H1 (cell line): Measurements from ENCODE around the gene GABPB1. TPM values are rescaled to one million over a fixed set of nuclear protein-coding genes. Genes with fewer than 3 reads are reported as not detected.

Experiments
- CTCF ChIA-PET: fragments of 300-600 bp; sonication (Branson Sonifier 250); formaldehyde crosslinking; loops from one replicate; lab custom pipeline; 2021; ENCODE audit not compliant: partially characterized antibody; lab: Charles Lee
- POLR2A ChIA-PET: fragments of 300-600 bp; sonication (Branson Sonifier 250); formaldehyde crosslinking; loops from one replicate; lab custom pipeline; 2021; ENCODE audit warnings: inconsistent platforms; ENCODE audit not compliant: partially characterized antibody; lab: Charles Lee
- DNase-seq, 2 experiments: peaks; one replicate each; pipeline versions ENCODE4 v3.0.0 to v3.0.0-alpha.2; 2010 to 2022; ENCODE audit warnings: low spot score in 2 of 2, low read depth in 1 of 2, mixed read lengths in 1 of 2
- FAIRE-seq: peaks from 2 replicates; lab custom pipeline; 2011; peaks lifted over from hg19 to GRCh38; lab: Jason Lieb, UNC
- H2AFZ ChIP-seq: 2 replicates; pipeline ENCODE4 v1.8.1; 2012; ENCODE audit warnings: low read length, inconsistent platforms
- H2AK5ac ChIP-seq: 2 replicates; pipeline ENCODE4 v1.6.1; 2013; ENCODE audit warnings: low read depth, low read length
- H2BK120ac ChIP-seq: replicated peaks from 2 replicates; pipeline ENCODE3; 2013; ENCODE audit warnings: low read depth, low read length, inconsistent platforms
- H2BK12ac ChIP-seq: 2 replicates; pipeline ENCODE4 v1.6.1; 2013; ENCODE audit warnings: low read depth, low read length
- H2BK15ac ChIP-seq: 2 replicates; pipeline ENCODE4 v1.6.1; 2013; ENCODE audit warnings: low read length
- H2BK20ac ChIP-seq: 2 replicates; pipeline ENCODE4 v1.6.1; 2013; ENCODE audit warnings: low read length
- H2BK5ac ChIP-seq: 2 replicates; pipeline ENCODE4 v1.6.1; 2013; ENCODE audit warnings: low read depth, low read length
- H3K14ac ChIP-seq: 2 replicates; pipeline ENCODE4 v1.6.1; 2013; ENCODE audit warnings: inconsistent platforms; ENCODE audit not compliant: insufficient read length
- H3K18ac ChIP-seq: 2 replicates; pipeline ENCODE4 v1.6.1; 2013; ENCODE audit warnings: low read length; ENCODE audit errors: extremely low read depth
- H3K23ac ChIP-seq: 2 replicates; pipeline ENCODE4 v1.6.1; 2013; ENCODE audit warnings: inconsistent platforms; ENCODE audit not compliant: insufficient read length
- H3K23me2 ChIP-seq: 2 replicates; pipeline ENCODE4 v1.6.1; 2013; ENCODE audit warnings: low read depth, low read length
- H3K27ac ChIP-seq: 2 replicates; pipeline ENCODE4 v1.6.1; 2011; ENCODE audit warnings: low read depth, low read length, inconsistent platforms
- H3K27me3 ChIP-seq, 4 experiments: replicated peaks in 1 of 4; 1 replicate in 1 of 4; 2 replicates in 3 of 4; pipeline versions ENCODE4 v1.6.1 to v1.8.1; 2011 to 2013; ENCODE audit warnings: low read length in 3 of 4, mild to moderate bottlenecking in 3 of 4, inconsistent platforms in 2 of 4, mixed read lengths in 2 of 4, moderate library complexity in 1 of 4; ENCODE audit not compliant: control insufficient read depth in 3 of 4, insufficient read depth in 3 of 4; ENCODE audit errors: extremely low read depth in 1 of 4
- H3K36me3 ChIP-seq, 4 experiments: 2 replicates each; pipeline versions ENCODE4 v1.6.1 to v1.8.1; 2011 to 2013; ENCODE audit warnings: mild to moderate bottlenecking in 4 of 4, low read length in 3 of 4, moderate library complexity in 2 of 4, control low read depth in 1 of 4, inconsistent platforms in 1 of 4; ENCODE audit not compliant: insufficient read depth in 4 of 4, control insufficient read depth in 2 of 4
- H3K4ac ChIP-seq: replicated peaks from 2 replicates; pipeline ENCODE3; 2013; ENCODE audit warnings: low read length, low read depth, mixed read lengths, inconsistent platforms; ENCODE audit not compliant: insufficient read length
- H3K4me1 ChIP-seq, 4 experiments: replicated peaks in 1 of 4; 1 replicate in 1 of 4; 2 replicates in 3 of 4; pipeline versions ENCODE4 v1.6.1 to v1.8.1; 2011 to 2013; ENCODE audit warnings: low read length in 3 of 4, inconsistent platforms in 2 of 4, mixed read lengths in 1 of 4; ENCODE audit not compliant: insufficient read depth in 4 of 4, control insufficient read depth in 3 of 4
- H3K4me2 ChIP-seq, 2 experiments: 2 replicates each; pipeline versions ENCODE4 v1.6.1 to v1.8.1; 2011 to 2013; ENCODE audit warnings: low read depth in 2 of 2, low read length in 2 of 2, control low read depth in 1 of 2, inconsistent platforms in 1 of 2, mild to moderate bottlenecking in 1 of 2; ENCODE audit not compliant: insufficient read depth in 1 of 2
- H3K4me3 ChIP-seq, 4 experiments: fragments of 200-600, 300-600 bp in 1 of 4; sonication (generic), shearing (Covaris generic), sonication (Bioruptor Twin) in 1 of 4; 2 replicates each; pipeline versions ENCODE4 v1.5.1 to v1.8.1; 2011 to 2016; ENCODE audit warnings: low read length in 4 of 4, low read depth in 3 of 4, control low read depth in 2 of 4, inconsistent platforms in 2 of 4, mild to moderate bottlenecking in 2 of 4, mixed read lengths in 1 of 4, moderate library complexity in 1 of 4; ENCODE audit not compliant: insufficient read depth in 2 of 4; ENCODE audit errors: extremely low read depth in 1 of 4
- H3K56ac ChIP-seq: replicated peaks from 2 replicates; pipeline ENCODE3; 2013; ENCODE audit warnings: low read depth, mild to moderate bottlenecking, mixed read lengths, low read length, inconsistent platforms; ENCODE audit not compliant: insufficient read length
- H3K79me1 ChIP-seq: 2 replicates; pipeline ENCODE4 v1.6.1; 2013; ENCODE audit warnings: low read depth, low read length, control low read depth
- H3K79me2 ChIP-seq, 2 experiments: 2 replicates each; pipeline versions ENCODE4 v1.6.1 to v1.8.1; 2012 to 2013; ENCODE audit warnings: low read length in 2 of 2, mild to moderate bottlenecking in 2 of 2, inconsistent platforms in 1 of 2; ENCODE audit not compliant: insufficient read depth in 2 of 2, control insufficient read depth in 1 of 2
- H3K9ac ChIP-seq, 4 experiments: replicated peaks in 1 of 4; 1 replicate in 1 of 4; 2 replicates in 3 of 4; pipeline versions ENCODE4 v1.6.1 to v1.8.1; 2011 to 2013; ENCODE audit warnings: low read depth in 3 of 4, low read length in 3 of 4, control low read depth in 2 of 4, mild to moderate bottlenecking in 2 of 4, moderate library complexity in 2 of 4, inconsistent platforms in 1 of 4; ENCODE audit errors: extremely low read depth in 1 of 4
- H3K9me3 ChIP-seq, 2 experiments: 2 replicates each; pipeline versions ENCODE4 v1.6.1 to v1.8.1; 2012 to 2013; ENCODE audit warnings: mild to moderate bottlenecking in 2 of 2, moderate library complexity in 2 of 2, control low read depth in 1 of 2, inconsistent platforms in 1 of 2, low read depth in 1 of 2, low read length in 1 of 2, mixed read lengths in 1 of 2; ENCODE audit not compliant: insufficient read depth in 2 of 2
- H4K20me1 ChIP-seq, 2 experiments: replicated peaks in 1 of 2; 2 replicates each; pipeline versions ENCODE3 to v1.8.1; 2011 to 2013; ENCODE audit warnings: inconsistent platforms in 2 of 2, low read length in 2 of 2, mild to moderate bottlenecking in 1 of 2; ENCODE audit not compliant: insufficient read depth in 2 of 2, control insufficient read depth in 1 of 2
- H4K5ac ChIP-seq: 2 replicates; pipeline ENCODE4 v1.6.1; 2013; ENCODE audit warnings: low read length, low read depth, mixed read lengths, inconsistent platforms; ENCODE audit not compliant: insufficient read length
- H4K8ac ChIP-seq: 2 replicates; pipeline ENCODE4 v1.8.0; 2013; ENCODE audit warnings: mild to moderate bottlenecking, moderate library complexity, low read length, inconsistent platforms; ENCODE audit not compliant: insufficient read depth; ENCODE audit errors: extremely low read depth
- H4K91ac ChIP-seq: replicated peaks from 2 replicates; pipeline ENCODE3; 2013; ENCODE audit warnings: low read length, mixed read lengths, inconsistent platforms; ENCODE audit not compliant: insufficient read length
- ATF2 ChIP-seq: IDR thresholded peaks from 2 replicates; pipeline ENCODE4 v1.6.1; 2012; ENCODE audit warnings: low read length, inconsistent platforms
- BACH1 ChIP-seq: IDR thresholded peaks from 2 replicates; pipeline ENCODE4 v1.6.1; 2012; ENCODE audit warnings: low read length, improper control_type of control experiment
- EP300 ChIP-seq, 2 experiments: IDR thresholded peaks; 1 replicate in 1 of 2; 2 replicates in 1 of 2; pipeline ENCODE4 v1.6.1; 2011 to 2012; ENCODE audit warnings: low read depth in 2 of 2, low read length in 2 of 2, mild to moderate bottlenecking in 2 of 2, borderline replicate concordance in 1 of 2, inconsistent platforms in 1 of 2, moderate library complexity in 1 of 2
- KDM1A ChIP-seq: fragments of 200-600, 300-600 bp; sonication (generic); IDR thresholded peaks from 2 replicates; pipeline ENCODE4 v1.7.1; 2016; ENCODE audit warnings: mild to moderate bottlenecking, low read length, borderline replicate concordance
- NANOG ChIP-seq: IDR thresholded peaks from 2 replicates; pipeline ENCODE4 v1.6.1; 2011; ENCODE audit warnings: low read length, low read depth, mild to moderate bottlenecking, inconsistent platforms; ENCODE audit not compliant: insufficient read depth, poor library complexity, severe bottlenecking
- RNF2 ChIP-seq: fragments of 200-900, 300-1000 bp; sonication (generic); IDR thresholded peaks from 2 replicates; pipeline ENCODE4 v1.7.1; 2016; ENCODE audit warnings: borderline replicate concordance, low read depth, mild to moderate bottlenecking, antibody characterized with exemption, low read length; ENCODE audit not compliant: poor library complexity, severe bottlenecking; ENCODE audit errors: missing control alignments
- SUZ12 ChIP-seq: fragments of 200-600 bp; sonication (generic); IDR thresholded peaks from 2 replicates; pipeline ENCODE4 v1.6.1; 2012; ENCODE audit warnings: mild to moderate bottlenecking, inconsistent platforms, low read length, moderate library complexity, mixed read lengths
- WGBS, 2 experiments: shearing (Covaris generic) in 1 of 2; methylation state at CpG; one replicate each; pipeline versions ENCODE4 v1.1.6 to v1.1.7; 2013 to 2015; ENCODE audit warnings: low lambda C conversion rate in 2 of 2, mixed read lengths in 2 of 2, inconsistent platforms in 1 of 2, low coverage in 1 of 2, missing lambda C conversion rate in 1 of 2; ENCODE audit not compliant: insufficient replicate concordance in 2 of 2, insufficient coverage in 1 of 2, insufficient read length in 1 of 2; ENCODE audit errors: extremely low coverage in 1 of 2, missing lambda C conversion rate in 1 of 2; 5-methylcytosine and 5-hydroxymethylcytosine counted together
- polyA plus RNA-seq, 7 experiments: library from polyadenylated mRNA; depleted of rRNA in 3 of 7; stranded (reverse) in 5 of 7; unstranded in 2 of 7; fragments of >200 nt in 5 of 7; fragments of 200-250 nt in 2 of 7; gene quantifications; 1 replicate in 5 of 7; 2 replicates in 1 of 7; 4 replicates in 1 of 7; pipeline versions ENCODE4 v1.2.1 to v1.2.3, GENCODE V29; 2011 to 2013; ENCODE audit warnings: missing spikeins in 2 of 7, mixed read lengths in 2 of 7
- total RNA-seq: library from RNA; stranded (reverse); fragmentation: NEBNext Ultra II Directional; extraction: Animal tissue kit (Norgen Biotek cat#: 25700); gene quantifications from 2 replicates; pipeline ENCODE4 v1.2.1, GENCODE V29; 2021

GABPB1 gene
- total and polyA plus RNA-seq, 2 of the 8 experiments (the other 6 are each of a cell fraction or from before 2014, with no cell fraction given): 24.5 to 32.3 TPM

- 69% methylated on average over 2 of the region's 2 CpGs; no CpG with 5 or more reads in 1 of the 2 experiments for WGBS, 2 experiments
- no peak overlapping the region for H4K5ac ChIP-seq
- H3K4me3 ChIP-seq: no peak overlapping the region
- no peaks in the 10 kb centered on the region for H3K4me1 ChIP-seq
- H4K91ac ChIP-seq: no peak overlapping the region
- no peak overlapping the region for H3K56ac ChIP-seq
- no peak overlapping the region for H3K9ac ChIP-seq
- H3K23ac ChIP-seq: no peak overlapping the region
- DNase-seq (no peak), FAIRE-seq (no peak)
- ChIA-PET POLR2A (no interaction called here), CTCF (interaction anchor here (0.6 kb wide), 1 partner anchor 841 kb away, joined by 3 read pairs; no protein-coding TSS in a partner anchor)
- no peak overlapping the region for H3K4ac ChIP-seq
- H3K27me3 ChIP-seq: no peaks in the 10 kb centered on the region
- H3K23me2 ChIP-seq: no peaks in the 10 kb centered on the region; the same call in 1 of the 2 replicates
- no peaks in the 10 kb centered on the region for H3K9me3 ChIP-seq
- no peak overlapping the region for H2BK20ac ChIP-seq
- H3K18ac ChIP-seq: no peak overlapping the region
- no peak for TF ChIP-seq BACH1
- no peak for TF ChIP-seq NANOG
- TF ChIP-seq RNF2: no peak
- no peak for TF ChIP-seq SUZ12
- TF ChIP-seq ATF2: no peak
- no peak for TF ChIP-seq KDM1A
- TF ChIP-seq EP300 (IDR thresholded peaks at IDR 0.05; ENCODE audit: borderline replicate concordance in 1 of 2, low read depth in 2 of 2, low read length in 2 of 2): no peak
- no peak overlapping the region for H4K8ac ChIP-seq
- no peak overlapping the region for H2BK120ac ChIP-seq
- no peak overlapping the region for H2AFZ ChIP-seq
- no peaks in the 10 kb centered on the region for H4K20me1 ChIP-seq
- no peaks in the 10 kb centered on the region for H3K79me2 ChIP-seq
- no peak overlapping the region for H2BK12ac ChIP-seq
- H3K36me3 ChIP-seq: peaks cover 0 to 2% (median 0%) of the 10 kb centered on the region in 4 experiments; a peak in 1 of 8 replicates
- no peak overlapping the region for H3K27ac ChIP-seq
- H2BK5ac ChIP-seq: no peak overlapping the region
- no peak overlapping the region for H3K14ac ChIP-seq
- no peak overlapping the region for H2BK15ac ChIP-seq
- no peak overlapping the region for H3K4me2 ChIP-seq
- H2AK5ac ChIP-seq: no peak overlapping the region
- no peaks in the 10 kb centered on the region for H3K79me1 ChIP-seq
Observed at GRCh38 chr15:50275091-50275490, 79.9 kb downstream of the GABPB1 start.
